22Rv1 (cell line): ENCODE measurements around the gene MMP28.

Experiments used
- ZFX ChIP-seq: fragments of 450-650 bp; IDR thresholded peaks from 2 replicates; pipeline ENCODE4 v1.6.1; 2017; ENCODE audit warnings: antibody characterized with exemption, borderline replicate concordance
- TF ChIP-seq, protein P1 (sequence below): fragments of 450-650 bp; IDR thresholded peaks from 2 replicates; pipeline ENCODE4 v1.5.1; 2017; ENCODE audit warnings: mild to moderate bottlenecking

DNA sequence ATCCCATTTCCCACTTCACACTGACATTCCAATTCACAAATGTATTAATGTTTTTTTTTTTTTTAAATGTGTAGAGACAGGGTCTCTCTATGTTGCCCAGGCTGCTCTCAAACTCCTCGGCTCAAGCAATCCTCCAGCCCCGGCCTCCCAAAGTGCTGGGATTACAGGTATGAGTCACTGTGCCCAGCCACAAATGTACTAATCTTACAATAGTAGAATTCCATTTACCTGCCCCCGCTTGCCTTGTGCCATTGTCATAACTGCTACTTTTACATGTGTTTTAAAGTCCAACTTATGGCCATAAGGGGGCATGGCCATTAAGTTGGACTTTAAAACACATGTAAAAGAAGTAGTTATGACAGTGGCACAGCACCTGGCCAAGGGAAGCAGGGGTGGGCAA, 4.6 kb downstream of the MMP28 start:
- TF ChIP-seq, protein P1, sequence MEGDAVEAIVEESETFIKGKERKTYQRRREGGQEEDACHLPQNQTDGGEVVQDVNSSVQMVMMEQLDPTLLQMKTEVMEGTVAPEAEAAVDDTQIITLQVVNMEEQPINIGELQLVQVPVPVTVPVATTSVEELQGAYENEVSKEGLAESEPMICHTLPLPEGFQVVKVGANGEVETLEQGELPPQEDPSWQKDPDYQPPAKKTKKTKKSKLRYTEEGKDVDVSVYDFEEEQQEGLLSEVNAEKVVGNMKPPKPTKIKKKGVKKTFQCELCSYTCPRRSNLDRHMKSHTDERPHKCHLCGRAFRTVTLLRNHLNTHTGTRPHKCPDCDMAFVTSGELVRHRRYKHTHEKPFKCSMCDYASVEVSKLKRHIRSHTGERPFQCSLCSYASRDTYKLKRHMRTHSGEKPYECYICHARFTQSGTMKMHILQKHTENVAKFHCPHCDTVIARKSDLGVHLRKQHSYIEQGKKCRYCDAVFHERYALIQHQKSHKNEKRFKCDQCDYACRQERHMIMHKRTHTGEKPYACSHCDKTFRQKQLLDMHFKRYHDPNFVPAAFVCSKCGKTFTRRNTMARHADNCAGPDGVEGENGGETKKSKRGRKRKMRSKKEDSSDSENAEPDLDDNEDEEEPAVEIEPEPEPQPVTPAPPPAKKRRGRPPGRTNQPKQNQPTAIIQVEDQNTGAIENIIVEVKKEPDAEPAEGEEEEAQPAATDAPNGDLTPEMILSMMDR: no peak
- no peak for TF ChIP-seq ZFX
